Measurements from ENCODE around the gene ZNF420.
A peak's percentile ranks its signal among the peaks of the same experiment; 100 is the strongest.
"Not testable (repeated sequence)": the region's sequence is repeated elsewhere in the genome, so short reads cannot be mapped to it uniquely, and the experiment has no call there.

ZNF420 gene

DNA sequence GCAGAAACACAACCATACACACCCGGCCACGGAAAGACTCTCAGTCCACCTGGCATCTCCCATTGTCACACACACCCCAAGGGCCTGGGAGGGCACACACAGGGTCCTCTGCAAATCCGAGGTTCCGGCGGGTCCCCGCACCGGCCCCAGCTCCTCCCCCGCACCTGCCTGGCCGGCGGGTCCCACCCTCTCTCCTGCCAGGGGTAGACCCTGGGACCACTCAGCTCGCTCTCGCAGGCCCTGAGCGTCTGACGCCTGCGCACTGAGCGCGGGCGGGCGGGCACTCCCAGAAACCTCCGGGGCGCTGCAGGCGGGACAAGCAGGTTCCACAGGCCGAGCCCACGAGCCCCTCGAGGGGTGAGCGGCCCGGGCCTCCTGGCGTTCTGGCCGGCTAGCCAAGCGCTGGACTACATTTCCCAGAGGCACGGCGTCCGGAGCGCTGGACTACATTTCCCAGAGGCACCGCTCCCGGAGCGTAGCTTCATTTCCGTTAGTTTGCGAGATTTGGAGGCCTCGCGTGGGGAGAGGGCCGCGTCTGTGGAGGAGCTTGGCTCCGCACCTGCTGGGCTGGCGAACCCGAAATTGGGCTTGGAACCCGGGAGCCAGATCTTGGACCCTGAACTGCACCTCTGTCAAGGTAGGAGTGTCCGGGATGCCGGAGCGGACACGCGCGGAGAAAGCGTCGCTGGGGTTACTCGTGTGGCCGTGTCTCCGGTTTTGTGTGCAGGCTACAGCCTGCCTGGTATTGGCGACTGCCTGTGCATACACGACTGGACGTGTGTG is at the start of gene ZNF420:
Gene ZNF420, plus strand, starts transcription at position 500 of the 783 bp plus-strand sequence. CDS start 10,686 bp downstream, outside the sequence.
- Mint-ChIP-seq H3K4me1 (ENCODE audit: low read depth) (peaks cover 37% of the 10 kb centered on the region), H3K9me3 (peaks cover 33% of the 10 kb centered on the region), H3K36me3 (ENCODE audit: low read depth) (peaks cover 69% of the 10 kb centered on the region), H3K27ac (peak within 1 kb of the TSS; percentile 98), H3K27me3 (no peaks in the 10 kb centered on the region), H3K4me3 (peak within 1 kb of the TSS; percentile 95)
- peak; percentile 90 for DNase-seq

DNA sequence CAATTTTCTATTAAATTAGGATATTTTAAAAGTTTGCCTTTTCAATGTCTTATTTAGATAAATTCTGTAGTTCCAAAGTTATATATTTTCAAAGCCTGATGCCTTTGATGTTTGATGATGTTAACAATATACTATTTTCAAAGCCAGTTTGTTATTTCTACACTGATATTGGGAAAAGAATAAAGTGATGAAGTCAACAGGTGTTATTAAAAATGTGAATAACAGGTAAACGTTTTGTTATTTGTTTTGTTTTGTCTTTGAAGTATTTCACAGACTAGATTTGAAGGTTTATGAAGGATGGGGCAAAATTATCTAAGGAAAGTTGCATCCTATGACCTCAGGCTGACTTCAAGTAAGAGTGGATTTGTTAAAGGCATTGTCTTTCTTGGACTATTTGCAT is 33.1 kb upstream of the ZNF420 start:
- Mint-ChIP-seq H3K27ac (no peak overlapping the region), H3K27me3 (no peaks in the 10 kb centered on the region), H3K4me1 (ENCODE audit: low read depth) (no peaks in the 10 kb centered on the region), H3K4me3 (no peak overlapping the region), H3K9me3 (peaks cover 40% of the 10 kb centered on the region), H3K36me3 (ENCODE audit: low read depth) (peaks cover 3% of the 10 kb centered on the region)
- DNase-seq = no peak

DNA sequence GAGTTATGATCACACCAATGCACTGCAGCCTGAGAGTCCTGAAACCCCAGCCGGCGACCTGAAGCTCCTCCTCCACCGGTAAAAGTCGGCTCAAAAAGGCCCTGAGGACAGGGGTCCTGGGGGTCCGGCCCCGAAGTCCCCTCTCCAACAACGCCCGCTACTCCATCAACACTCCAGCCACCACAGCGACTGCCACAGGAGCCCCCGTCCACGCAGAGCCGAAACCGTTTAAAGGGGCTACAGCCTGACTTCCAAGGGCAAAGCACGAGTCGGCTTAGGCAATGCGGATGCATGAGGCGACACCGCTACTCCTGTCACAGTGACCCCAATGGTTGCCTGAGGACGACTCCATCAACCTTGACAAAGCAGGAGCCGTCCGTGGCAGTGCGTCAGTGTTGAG is 22.9 kb upstream of the ZNF420 start:
- peaks cover 31% of the 10 kb centered on the region for H3K36me3 Mint-ChIP-seq (ENCODE audit: low read depth)
- peaks cover 50% of the 10 kb centered on the region for H3K9me3 Mint-ChIP-seq
- no peaks in the 10 kb centered on the region for H3K27me3 Mint-ChIP-seq
- H3K27ac Mint-ChIP-seq = no peak overlapping the region
- no peak overlapping the region for H3K4me3 Mint-ChIP-seq
- DNase-seq = no peak
- no peaks in the 10 kb centered on the region for H3K4me1 Mint-ChIP-seq (ENCODE audit: low read depth)

DNA sequence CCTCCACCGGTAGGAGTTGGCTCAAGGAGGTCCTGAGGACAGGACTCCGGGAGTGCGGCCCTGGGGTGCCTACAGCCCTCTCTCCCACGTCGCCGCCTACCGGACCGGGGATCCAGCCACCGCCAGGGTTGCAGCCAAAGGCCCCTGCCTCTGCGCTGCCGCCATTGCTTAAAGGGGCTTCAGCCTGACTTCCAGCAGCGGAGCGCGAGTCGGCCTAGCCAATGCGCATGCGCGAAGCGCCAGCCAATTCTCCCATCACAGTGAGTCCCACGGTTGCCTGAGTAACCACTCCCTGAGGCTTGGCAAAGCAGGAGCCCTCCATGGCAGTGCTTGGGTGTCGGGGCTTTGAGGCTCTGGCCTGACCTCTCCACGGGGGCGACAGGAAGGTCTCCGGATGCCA is 21.5 kb upstream of the ZNF420 start:
- H3K4me1 Mint-ChIP-seq (ENCODE audit: low read depth) = no peaks in the 10 kb centered on the region
- H3K36me3 Mint-ChIP-seq (ENCODE audit: low read depth) = peaks cover 30% of the 10 kb centered on the region
- no peaks in the 10 kb centered on the region for H3K27me3 Mint-ChIP-seq
- no peak overlapping the region for H3K27ac Mint-ChIP-seq
- DNase-seq = no peak
- peaks cover 53% of the 10 kb centered on the region for H3K9me3 Mint-ChIP-seq
- no peak overlapping the region for H3K4me3 Mint-ChIP-seq

DNA sequence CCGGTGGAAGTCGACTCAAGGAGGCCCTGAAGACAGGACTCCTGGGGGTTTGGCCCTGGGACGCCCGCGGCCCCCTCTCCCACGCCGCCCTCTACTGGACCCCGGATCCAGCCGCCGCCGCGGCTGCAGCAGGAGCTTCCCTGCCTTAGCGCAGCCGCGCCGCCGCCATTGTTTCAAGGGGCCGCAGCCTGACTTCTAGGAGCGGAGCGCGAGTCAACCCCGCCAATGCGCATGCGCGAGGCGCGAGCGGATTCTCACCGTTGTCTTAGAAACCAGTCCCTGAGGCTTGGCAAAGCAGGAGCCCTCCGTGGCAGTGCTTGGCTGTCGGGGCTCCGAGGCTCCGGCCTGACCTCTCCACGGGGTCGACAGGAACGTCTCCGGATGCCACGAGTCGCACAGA is 19.1 kb upstream of the ZNF420 start:
- Mint-ChIP-seq H3K4me1 (ENCODE audit: low read depth) (no peaks in the 10 kb centered on the region), H3K27me3 (no peaks in the 10 kb centered on the region), H3K4me3 (no peak overlapping the region), H3K9me3 (peaks cover 58% of the 10 kb centered on the region), H3K36me3 (ENCODE audit: low read depth) (peaks cover 39% of the 10 kb centered on the region), H3K27ac (no peak overlapping the region)
- no peak for DNase-seq

DNA sequence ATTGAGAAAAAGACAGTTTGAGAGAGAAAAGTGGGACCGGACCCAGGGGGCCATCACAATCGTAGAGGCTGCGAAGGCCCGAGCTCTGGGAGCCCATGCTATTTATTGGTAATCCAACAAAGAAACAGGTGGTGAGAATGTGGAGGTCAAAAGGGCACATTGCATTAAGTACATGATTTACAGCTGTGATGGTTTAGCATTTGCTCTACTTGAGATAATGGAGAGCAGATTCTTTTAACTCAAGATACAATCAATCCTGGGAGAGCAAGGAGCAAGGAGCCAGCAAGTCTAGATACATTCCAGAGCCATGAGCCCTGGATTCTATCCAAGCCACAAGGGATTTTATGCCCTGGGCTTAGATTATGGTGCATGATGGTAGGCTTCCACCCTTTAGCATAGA is 13.3 kb upstream of the ZNF420 start:
- peaks cover 55% of the 10 kb centered on the region for H3K9me3 Mint-ChIP-seq
- H3K36me3 Mint-ChIP-seq (ENCODE audit: low read depth) = peaks cover 44% of the 10 kb centered on the region
- H3K27ac Mint-ChIP-seq; H3K27me3 Mint-ChIP-seq; DNase-seq; H3K4me3 Mint-ChIP-seq; H3K4me1 Mint-ChIP-seq (ENCODE audit: low read depth): not testable (repeated sequence)

DNA sequence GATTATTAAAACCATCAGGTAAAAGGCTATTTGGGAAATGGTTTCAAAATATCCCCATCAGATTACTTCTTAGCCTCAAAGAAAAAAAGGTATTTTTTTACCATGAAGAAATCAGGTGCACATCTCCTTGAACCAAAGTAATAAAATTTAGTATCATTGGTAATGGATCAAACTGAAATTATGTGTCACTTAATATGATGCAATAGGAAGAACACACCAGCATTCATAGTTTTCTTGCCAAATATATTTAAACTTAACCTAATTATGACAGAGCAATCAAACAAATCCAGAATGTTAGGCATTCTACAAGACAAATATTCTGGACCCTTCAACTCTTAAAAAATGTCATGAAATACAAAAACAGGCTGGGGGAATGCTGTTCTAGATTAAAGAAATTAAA is 4.1 kb upstream of the ZNF420 start:
- peaks cover 20% of the 10 kb centered on the region for H3K4me1 Mint-ChIP-seq (ENCODE audit: low read depth)
- no peak overlapping the region for H3K27ac Mint-ChIP-seq
- H3K9me3 Mint-ChIP-seq = peaks cover 35% of the 10 kb centered on the region
- peaks cover 44% of the 10 kb centered on the region for H3K36me3 Mint-ChIP-seq (ENCODE audit: low read depth)
- H3K4me3 Mint-ChIP-seq = no peak overlapping the region
- no peaks in the 10 kb centered on the region for H3K27me3 Mint-ChIP-seq
- no peak for DNase-seq

DNA sequence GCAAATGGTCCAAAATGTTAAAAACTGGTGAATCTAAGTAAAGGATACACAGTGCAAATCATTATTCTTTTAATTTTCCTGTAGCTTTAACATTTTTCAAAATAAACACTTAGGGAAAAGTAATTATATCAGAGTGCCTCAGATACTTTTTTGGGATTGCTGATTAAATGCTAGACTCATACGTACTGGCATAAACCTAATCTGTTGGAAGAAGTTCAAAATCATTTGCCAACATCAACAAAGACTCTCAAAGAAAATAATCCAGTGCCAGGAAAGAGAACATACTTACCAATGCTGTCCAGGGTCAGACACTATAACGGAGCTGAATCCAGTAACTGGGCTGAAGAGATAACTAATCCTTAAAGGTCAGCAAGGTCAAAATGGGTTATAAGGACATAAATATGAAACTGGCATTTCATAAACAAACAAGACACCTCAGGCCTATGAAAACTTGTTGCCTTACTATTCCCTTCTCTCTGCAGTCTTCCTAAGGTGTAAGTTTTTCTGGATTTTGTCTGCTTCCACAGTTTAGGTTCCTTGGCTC is 3.3 kb upstream of the ZNF420 start:
- H3K27ac Mint-ChIP-seq = no peak overlapping the region
- no peak for DNase-seq

DNA sequence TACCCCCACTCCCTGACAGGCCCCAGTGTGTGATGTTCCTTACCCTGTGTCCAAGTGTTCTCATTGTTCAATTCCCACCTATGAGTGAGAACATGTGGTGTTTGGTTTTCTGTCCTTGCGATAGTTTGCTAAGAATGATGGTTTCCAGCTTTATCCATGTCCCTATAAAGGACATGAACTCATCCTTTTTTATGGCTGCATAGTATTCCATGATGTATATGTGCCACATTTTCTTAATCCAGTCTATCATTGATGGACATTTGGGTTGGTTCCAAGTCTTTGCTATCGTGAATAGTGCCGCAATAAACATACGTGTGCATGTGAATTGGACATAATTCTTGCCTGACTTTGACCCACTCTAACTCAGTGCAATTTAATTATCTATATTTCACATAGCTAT is 1.7 kb upstream of the ZNF420 start:
- Mint-ChIP-seq H3K4me3 (peak overlapping the region; percentile 95), H3K9me3 (peaks cover 34% of the 10 kb centered on the region), H3K36me3 (ENCODE audit: low read depth) (peaks cover 57% of the 10 kb centered on the region), H3K4me1 (ENCODE audit: low read depth) (peaks cover 35% of the 10 kb centered on the region)
- H3K27me3 Mint-ChIP-seq, DNase-seq, H3K27ac Mint-ChIP-seq: not testable (repeated sequence)

More for the DNA sequence above, 3.3 kb upstream of the ZNF420 start:
- Mint-ChIP-seq H3K27me3 (no peaks in the 10 kb centered on the region), H3K9me3 (peaks cover 31% of the 10 kb centered on the region), H3K4me3 (no peak overlapping the region), H3K36me3 (ENCODE audit: low read depth) (peaks cover 48% of the 10 kb centered on the region), H3K4me1 (ENCODE audit: low read depth) (peaks cover 26% of the 10 kb centered on the region)

DNA sequence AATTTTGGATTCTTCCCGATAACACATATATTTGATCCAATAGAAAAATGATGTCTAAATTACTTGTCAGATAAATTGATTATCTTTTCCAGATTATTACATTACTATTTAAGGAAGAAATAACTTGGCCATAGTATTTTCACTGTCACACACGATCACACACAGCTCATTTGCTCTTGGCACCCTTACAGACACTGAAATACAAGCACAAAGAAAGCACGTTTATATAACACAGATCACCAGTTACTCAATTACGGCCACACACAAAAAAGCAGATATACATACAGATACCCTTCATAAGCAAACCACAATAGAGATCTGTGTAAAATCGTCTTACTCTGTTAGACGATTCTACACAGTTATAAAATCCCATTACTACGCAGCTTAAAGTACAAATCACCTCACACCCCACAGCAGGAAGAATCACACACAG is 716 bp upstream of the ZNF420 start:
- peaks cover 37% of the 10 kb centered on the region for H3K4me1 Mint-ChIP-seq (ENCODE audit: low read depth)
- peaks cover 63% of the 10 kb centered on the region for H3K36me3 Mint-ChIP-seq (ENCODE audit: low read depth)
- no peaks in the 10 kb centered on the region for H3K27me3 Mint-ChIP-seq
- peak overlapping the region; percentile 95 for H3K4me3 Mint-ChIP-seq
- DNase-seq = no peak
- peak overlapping the region; percentile 98 for H3K27ac Mint-ChIP-seq
- peaks cover 33% of the 10 kb centered on the region for H3K9me3 Mint-ChIP-seq

DNA sequence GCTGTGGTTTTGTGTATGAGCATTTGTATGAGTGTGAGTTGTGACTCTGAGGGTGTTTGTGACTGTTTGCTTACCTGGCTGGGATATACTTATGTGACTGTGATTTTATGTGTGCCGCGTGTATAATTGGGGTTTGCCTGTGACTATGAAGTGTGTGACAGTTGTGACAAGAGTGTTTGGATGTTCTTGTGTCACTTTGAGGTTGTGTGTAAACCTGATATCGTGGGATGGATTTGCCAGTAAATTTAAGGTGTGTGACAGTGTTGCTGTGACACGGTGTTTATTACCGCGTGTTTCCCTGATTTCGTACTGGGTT is 442 bp downstream of the ZNF420 start:
- Mint-ChIP-seq H3K27me3 (no peaks in the 10 kb centered on the region), H3K36me3 (ENCODE audit: low read depth) (peaks cover 75% of the 10 kb centered on the region), H3K27ac (peak overlapping the region; percentile 98), H3K4me1 (ENCODE audit: low read depth) (peaks cover 39% of the 10 kb centered on the region), H3K9me3 (peaks cover 37% of the 10 kb centered on the region), H3K4me3 (peak overlapping the region; percentile 95)
- DNase-seq = no peak

DNA sequence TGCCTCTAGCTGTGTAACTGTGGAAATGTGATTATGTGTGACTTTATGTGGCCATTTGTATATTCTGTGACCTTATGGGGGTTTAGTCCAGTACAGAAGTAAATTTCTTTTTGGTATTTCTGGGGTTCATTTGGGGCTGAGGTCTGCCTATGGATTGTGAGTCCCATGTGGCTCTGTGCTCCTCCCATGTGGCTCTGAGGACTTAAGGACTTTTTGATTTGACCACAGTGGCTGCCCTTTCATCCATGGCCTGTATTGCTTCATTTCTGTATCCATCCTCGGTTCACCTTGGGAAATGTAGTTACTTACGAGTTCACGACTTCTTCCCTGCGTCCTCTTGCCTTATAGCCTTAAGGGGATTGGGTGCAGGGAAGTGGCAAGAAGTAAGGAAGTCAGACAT is 1.0 kb downstream of the ZNF420 start:
- no peak for DNase-seq
- H3K36me3 Mint-ChIP-seq (ENCODE audit: low read depth) = peaks cover 75% of the 10 kb centered on the region
- H3K27ac Mint-ChIP-seq = peak overlapping the region; percentile 98
- H3K27me3 Mint-ChIP-seq = no peaks in the 10 kb centered on the region
- H3K9me3 Mint-ChIP-seq = peaks cover 37% of the 10 kb centered on the region
- H3K4me3 Mint-ChIP-seq = peak overlapping the region; percentile 95
- H3K4me1 Mint-ChIP-seq (ENCODE audit: low read depth) = peaks cover 39% of the 10 kb centered on the region

DNA sequence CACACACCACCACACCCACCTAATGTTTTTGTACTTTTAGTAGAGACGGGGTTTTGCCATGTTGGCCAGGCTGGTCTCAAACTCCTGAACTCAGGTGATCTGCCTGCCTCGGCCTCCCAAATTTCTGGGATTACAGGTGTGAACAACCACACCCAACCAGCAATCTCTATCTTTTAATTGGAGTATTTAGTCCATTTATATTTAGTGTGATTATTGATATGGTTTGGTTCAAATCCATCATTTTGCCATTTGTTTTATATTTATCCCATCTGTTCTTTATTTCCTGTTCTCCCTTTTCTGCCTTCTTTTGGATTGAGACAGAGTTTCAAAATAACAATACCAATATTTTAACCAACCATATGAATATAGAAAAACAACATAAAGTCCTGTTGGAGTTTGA is 4.1 kb downstream of the ZNF420 start:
- Mint-ChIP-seq H3K4me1 (ENCODE audit: low read depth) (peaks cover 35% of the 10 kb centered on the region), H3K4me3 (no peak overlapping the region), H3K9me3 (peaks cover 45% of the 10 kb centered on the region), H3K36me3 (ENCODE audit: low read depth) (peaks cover 91% of the 10 kb centered on the region), H3K27ac (no peak overlapping the region), H3K27me3 (no peaks in the 10 kb centered on the region)
- DNase-seq = no peak

DNA sequence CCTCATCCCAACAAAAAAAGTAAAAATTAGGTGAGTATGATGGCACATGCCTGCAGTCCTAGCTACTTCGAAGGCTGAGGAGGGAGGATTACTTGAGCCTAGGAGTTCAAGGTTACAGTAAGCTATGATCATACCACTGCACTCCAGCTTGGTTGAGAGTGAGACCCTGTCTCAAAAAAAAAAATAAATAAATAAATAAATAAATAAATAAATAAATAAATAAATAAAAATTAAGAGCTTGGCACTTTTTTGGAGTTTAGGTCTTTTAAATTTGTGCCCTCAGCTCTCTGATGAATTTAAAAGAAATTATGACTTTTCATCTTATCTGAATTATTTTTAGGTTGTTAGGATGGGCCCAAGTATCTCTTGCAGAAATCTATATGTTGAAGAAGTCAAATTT is 8.9 kb downstream of the ZNF420 start:
- H3K4me1 Mint-ChIP-seq (ENCODE audit: low read depth) = peaks cover 5% of the 10 kb centered on the region
- H3K9me3 Mint-ChIP-seq = peaks cover 58% of the 10 kb centered on the region
- no peak for DNase-seq
- H3K27me3 Mint-ChIP-seq = no peaks in the 10 kb centered on the region
- H3K36me3 Mint-ChIP-seq (ENCODE audit: low read depth) = peaks cover 93% of the 10 kb centered on the region
- no peak overlapping the region for H3K27ac Mint-ChIP-seq
- no peak overlapping the region for H3K4me3 Mint-ChIP-seq

DNA sequence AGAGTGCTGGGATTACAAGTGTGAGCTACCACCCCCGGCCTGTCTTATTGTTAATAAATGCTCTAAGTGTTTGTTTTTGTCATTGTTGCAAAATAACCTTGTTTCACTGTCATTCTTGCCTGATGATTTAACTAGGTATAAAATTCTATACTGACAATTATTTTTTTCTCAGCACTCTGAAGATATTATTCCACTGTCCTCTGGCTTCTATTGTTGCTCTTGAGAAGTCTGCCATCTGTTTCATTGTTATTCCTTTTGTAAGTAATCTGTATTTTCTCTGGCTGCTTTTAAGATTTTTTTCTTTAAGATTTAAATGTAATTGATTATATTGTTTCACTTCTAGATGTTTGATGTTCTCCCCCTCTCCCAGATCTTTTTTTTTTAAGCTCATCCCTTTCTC is 17.6 kb downstream of the ZNF420 start:
- Mint-ChIP-seq H3K27ac (no peak overlapping the region), H3K9me3 (peaks cover 56% of the 10 kb centered on the region)

More for the DNA sequence above, 17.6 kb downstream of the ZNF420 start:
- DNase-seq = no peak
- Mint-ChIP-seq H3K4me1 (ENCODE audit: low read depth) (no peaks in the 10 kb centered on the region), H3K36me3 (ENCODE audit: low read depth) (peaks cover 99% of the 10 kb centered on the region), H3K27me3 (no peaks in the 10 kb centered on the region), H3K4me3 (no peak overlapping the region)
